Measurements from ENCODE around the gene AKR1C1.
"Not testable (repeated sequence)": the region's sequence is repeated elsewhere in the genome, so short reads cannot be mapped to it uniquely, and the experiment has no call there.

AKR1C1 gene

GRCh38 chr10:4962876-4963814 lies at the start of gene AKR1C1:
Gene AKR1C1 (plus strand): TSS chr10:4963415. CDS start chr10:4963445, 30 bp downstream.
- peak; percentile 41 to 71 for DNase-seq (ENCODE audit: low read depth in 2 of 2)
- peak within 1 kb of the TSS; percentile 23 to 47 for H3K4me3 ChIP-seq (replicated peaks in 1 of 2; ENCODE audit: low read depth in 2 of 2, low read length in 2 of 2)

GRCh38 chr10:4914213-4914850 lies 48.9 kb upstream of the AKR1C1 start:
- no peak overlapping the region for H3K4me3 ChIP-seq (replicated peaks in 1 of 2; ENCODE audit: low read depth in 2 of 2, low read length in 2 of 2)
- TF ChIP-seq CTCF (IDR thresholded peaks at IDR 0.05; ENCODE audit: low read depth, low read length): no peak
- DNase-seq (ENCODE audit: low read depth in 2 of 2): no peak

- no peak for TF ChIP-seq CTCF (IDR thresholded peaks at IDR 0.05; ENCODE audit: low read depth, low read length)
- no peak for DNase-seq (ENCODE audit: low read depth in 2 of 2)
These were observed 47.0 kb upstream of the AKR1C1 start for GRCh38 chr10:4916086-4916716.

GRCh38 chr10:4918236-4918635 lies 45.0 kb upstream of the AKR1C1 start:
- TF ChIP-seq CTCF (IDR thresholded peaks at IDR 0.05; ENCODE audit: low read depth, low read length): no peak
- H3K4me3 ChIP-seq (replicated peaks in 1 of 2; ENCODE audit: low read depth in 2 of 2, low read length in 2 of 2): no peak overlapping the region
- DNase-seq (ENCODE audit: low read depth in 2 of 2): no peak

More at GRCh38 chr10:4916086-4916716, 47.0 kb upstream of the AKR1C1 start:
- H3K4me3 ChIP-seq (replicated peaks in 1 of 2; ENCODE audit: low read depth in 2 of 2, low read length in 2 of 2): no peak overlapping the region

GRCh38 chr10:4924482-4924881 lies 38.7 kb upstream of the AKR1C1 start:
- not testable (repeated sequence) for DNase-seq (ENCODE audit: low read depth in 2 of 2); H3K4me3 ChIP-seq (replicated peaks in 1 of 2; ENCODE audit: low read depth in 2 of 2, low read length in 2 of 2)

GRCh38 chr10:4926400-4926799 lies 36.8 kb upstream of the AKR1C1 start:
- no peak for TF ChIP-seq CTCF (IDR thresholded peaks at IDR 0.05; ENCODE audit: low read depth, low read length)
- no peak for DNase-seq (ENCODE audit: low read depth in 2 of 2)
- H3K4me3 ChIP-seq (replicated peaks in 1 of 2; ENCODE audit: low read depth in 2 of 2, low read length in 2 of 2): no peak overlapping the region

- no peak for TF ChIP-seq CTCF (IDR thresholded peaks at IDR 0.05; ENCODE audit: low read depth, low read length)
- H3K4me3 ChIP-seq (replicated peaks in 1 of 2; ENCODE audit: low read depth in 2 of 2, low read length in 2 of 2): no peak overlapping the region
- no peak for DNase-seq (ENCODE audit: low read depth in 2 of 2)
These were observed 31.6 kb upstream of the AKR1C1 start for GRCh38 chr10:4931587-4931986.
